IPS-NIHi7 (cell line): ENCODE measurements around the gene MMP10.

Source experiments
- DNase-seq: peaks from one replicate; pipeline ENCODE4 v3.0.0; 2012; ENCODE audit warnings: mixed read lengths; ENCODE audit errors: extremely low spot score

MMP10 gene

GRCh38 chr11:102729849-102730815 is 50.3 kb downstream of the MMP10 start:
- DNase-seq: no peak

GRCh38 chr11:102727890-102728289 is 52.5 kb downstream of the MMP10 start:
- no peak for DNase-seq

GRCh38 chr11:102724904-102725500 is 55.4 kb downstream of the MMP10 start, which contains the start of gene MMP8:
Gene MMP8 (minus strand): TSS chr11:102724954. CDS start chr11:102724855, 99 bp downstream.
- DNase-seq: no peak

GRCh38 chr11:102722821-102723220 is 57.6 kb downstream of the MMP10 start:
- no peak for DNase-seq
